ENCODE data around the gene PAN3.
A peak's percentile ranks its signal among the peaks of the same experiment; 100 is the strongest.
"Not testable (repeated sequence)": the region's sequence is repeated elsewhere in the genome, so short reads cannot be mapped to it uniquely, and the experiment has no call there.

PAN3 gene, protein sequence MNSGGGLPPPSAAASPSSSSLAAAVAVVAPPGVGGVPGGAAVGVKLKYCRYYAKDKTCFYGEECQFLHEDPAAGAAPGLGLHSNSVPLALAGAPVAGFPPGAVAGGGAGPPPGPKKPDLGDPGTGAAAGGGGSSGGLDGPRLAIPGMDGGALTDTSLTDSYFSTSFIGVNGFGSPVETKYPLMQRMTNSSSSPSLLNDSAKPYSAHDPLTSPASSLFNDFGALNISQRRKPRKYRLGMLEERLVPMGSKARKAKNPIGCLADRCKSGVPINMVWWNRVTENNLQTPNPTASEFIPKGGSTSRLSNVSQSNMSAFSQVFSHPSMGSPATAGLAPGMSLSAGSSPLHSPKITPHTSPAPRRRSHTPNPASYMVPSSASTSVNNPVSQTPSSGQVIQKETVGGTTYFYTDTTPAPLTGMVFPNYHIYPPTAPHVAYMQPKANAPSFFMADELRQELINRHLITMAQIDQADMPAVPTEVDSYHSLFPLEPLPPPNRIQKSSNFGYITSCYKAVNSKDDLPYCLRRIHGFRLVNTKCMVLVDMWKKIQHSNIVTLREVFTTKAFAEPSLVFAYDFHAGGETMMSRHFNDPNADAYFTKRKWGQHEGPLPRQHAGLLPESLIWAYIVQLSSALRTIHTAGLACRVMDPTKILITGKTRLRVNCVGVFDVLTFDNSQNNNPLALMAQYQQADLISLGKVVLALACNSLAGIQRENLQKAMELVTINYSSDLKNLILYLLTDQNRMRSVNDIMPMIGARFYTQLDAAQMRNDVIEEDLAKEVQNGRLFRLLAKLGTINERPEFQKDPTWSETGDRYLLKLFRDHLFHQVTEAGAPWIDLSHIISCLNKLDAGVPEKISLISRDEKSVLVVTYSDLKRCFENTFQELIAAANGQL

DNA sequence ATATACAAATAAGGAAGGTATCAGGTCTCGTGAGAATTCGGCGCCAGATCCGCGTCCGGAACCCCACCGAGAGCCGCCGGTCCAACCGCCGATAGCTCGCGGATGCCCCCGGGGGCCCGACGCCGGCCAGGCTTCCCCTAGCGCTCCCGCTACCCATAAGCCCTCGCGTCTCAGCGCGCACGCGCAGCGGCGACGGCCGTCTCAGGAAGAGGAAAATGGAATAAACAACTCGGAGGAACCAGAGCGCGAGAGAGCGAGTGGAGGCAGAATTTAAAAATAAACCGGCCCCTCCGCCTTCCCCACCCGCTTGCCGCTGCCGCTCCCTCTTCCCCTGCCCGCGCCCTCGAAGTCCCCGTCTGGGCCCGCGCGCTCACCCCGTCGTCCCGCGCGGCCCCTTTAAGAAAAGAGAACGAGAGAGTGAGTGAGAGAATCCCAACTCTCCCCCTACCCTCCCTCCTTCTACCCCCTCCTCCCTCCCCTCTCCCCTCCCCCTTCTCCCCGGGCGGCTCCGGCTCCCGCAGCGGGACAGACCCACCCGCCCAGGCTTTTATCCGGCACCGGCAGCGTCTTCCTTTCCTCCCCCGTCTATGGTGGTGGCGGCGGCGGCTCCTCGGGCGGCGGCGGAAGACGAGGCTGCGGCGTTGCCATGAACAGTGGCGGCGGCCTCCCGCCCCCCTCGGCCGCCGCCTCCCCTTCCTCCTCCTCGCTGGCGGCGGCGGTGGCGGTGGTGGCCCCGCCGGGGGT, at the start of gene PAN3:
Gene PAN3 (plus strand): TSS at position 534 of the 744 bp plus-strand sequence. CDS start 113 bp downstream, at position 647.
- peak; percentile 90 for DNase-seq

DNA sequence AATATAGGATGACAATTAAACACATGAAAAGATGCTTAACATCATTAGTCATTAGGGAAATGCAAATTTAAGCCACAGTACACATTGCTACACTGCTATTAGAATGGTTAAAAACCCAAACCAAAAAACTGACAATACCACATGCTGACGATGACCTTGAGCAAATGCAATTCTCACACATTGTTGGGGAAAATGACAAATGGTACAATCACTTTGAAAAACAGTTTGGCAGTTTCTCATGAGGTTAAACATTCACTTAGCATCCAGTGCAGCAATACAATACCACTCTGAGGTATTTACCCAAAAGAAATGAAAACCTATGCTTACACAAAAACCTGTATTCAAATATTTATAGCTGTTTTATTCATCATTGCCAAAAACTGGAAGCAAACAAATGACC, 49.3 kb upstream of the PAN3 start:
- no peak for DNase-seq

DNA sequence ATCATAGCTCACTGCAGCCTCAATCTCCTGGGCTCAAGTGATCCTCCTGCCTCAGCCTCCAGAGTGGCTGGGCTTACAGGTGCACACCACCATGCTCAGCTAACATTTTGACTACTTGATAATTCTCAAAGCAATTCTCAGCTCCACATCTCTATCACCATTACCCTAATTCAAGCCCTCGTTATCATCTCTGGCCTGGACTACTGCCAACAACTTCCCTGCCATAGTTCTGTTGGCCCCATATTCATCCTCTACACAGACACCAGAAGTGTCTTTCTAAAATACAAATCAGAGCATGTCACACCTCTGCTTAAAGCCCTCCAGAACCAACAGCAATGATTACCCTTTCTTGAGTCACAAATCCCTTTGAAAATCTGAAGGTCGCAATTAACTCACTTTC, 45.9 kb upstream of the PAN3 start:
- DNase-seq = no peak

DNA sequence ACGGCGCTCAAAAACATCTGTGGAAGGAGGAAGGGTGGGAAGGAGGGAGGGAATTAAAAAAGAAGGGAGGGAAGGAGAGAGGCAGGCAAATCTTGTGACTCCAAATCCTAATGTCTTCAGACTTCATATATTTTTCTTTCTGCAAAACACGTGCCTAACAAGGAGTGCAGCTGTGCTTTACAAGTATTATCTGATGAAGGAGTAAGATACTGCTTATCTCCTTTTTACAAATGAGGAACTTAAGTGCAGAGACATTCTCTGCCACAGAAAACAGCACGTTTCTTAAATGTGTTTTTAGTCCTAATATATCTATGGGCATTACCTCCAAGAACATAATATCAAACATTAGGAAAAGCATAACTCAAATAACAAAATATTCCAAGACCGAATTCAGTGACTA, 44.5 kb upstream of the PAN3 start:
- DNase-seq = no peak

DNA sequence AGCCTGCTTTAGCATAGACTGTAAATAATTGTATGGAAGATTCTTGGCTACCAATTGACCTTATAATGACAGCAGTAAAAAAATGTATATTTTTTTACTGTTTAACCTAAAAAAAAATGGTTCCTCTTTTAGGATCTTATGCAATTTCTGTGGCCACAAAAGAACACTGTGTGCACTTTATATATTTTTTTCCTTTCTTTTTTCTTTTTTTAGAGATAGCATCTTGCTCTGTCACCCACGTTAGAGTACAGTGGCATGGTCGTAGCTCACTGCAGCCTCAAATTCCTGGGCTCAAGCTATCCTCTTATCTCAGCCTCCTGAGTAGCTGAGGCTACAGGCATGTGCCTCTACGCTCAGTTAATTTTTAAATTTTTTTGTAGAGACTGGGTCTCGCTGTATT, 44.0 kb upstream of the PAN3 start:
- DNase-seq = no peak

DNA sequence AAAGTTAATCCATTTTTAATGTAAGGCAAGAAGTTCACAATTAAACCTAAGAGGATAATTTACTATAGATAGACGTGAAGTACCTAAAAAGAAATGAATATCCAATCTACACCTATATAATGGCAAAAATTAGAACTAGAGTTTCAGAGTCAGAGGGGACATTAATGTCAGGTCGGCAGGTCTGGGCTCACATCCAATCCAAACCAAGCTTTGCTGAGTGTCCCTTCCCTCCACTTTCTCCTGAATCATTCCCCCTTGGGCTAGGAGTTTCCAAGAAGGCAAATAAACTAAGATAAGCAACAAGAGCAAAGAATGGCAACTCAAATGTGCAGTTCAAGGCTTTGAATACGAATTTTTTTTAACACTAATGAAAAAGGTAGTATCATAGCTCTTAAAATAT, 40.8 kb upstream of the PAN3 start:
- DNase-seq = no peak

DNA sequence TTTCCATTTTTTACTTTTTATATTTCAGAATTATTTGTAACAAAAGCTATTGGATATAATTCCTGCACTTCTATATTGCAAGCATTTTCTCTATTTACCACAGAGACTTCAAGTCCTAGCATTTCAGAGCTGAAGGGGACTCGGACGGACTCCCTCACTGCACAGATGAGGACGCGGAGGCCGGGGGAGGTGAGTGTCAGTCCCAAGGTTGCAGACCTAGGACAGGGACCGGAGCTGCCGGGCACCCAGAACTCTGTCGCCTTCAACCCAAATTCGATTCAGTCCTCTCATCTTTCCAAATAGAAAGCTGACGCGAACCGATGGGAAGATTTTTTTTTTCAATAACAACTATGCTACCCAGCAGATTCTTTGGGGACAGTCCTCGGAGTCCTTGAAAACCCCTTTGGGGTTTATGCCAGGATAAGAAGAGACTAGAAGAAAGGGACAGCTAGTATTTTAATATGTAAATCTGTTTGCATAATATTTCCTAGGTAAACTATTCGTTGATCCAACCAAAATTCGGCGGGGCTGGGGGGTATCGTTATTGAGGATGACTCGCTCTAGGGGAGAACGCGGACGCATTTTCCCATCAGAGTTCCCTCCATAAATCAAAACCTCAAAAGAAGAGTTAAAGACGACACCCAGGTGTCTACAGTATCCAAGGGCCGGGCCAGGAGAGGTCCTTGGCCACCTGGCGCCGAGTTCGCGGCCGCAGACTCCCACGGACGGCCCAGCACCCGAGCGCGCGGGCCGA, 38.8 kb upstream of the PAN3 start:
- no peak for DNase-seq

DNA sequence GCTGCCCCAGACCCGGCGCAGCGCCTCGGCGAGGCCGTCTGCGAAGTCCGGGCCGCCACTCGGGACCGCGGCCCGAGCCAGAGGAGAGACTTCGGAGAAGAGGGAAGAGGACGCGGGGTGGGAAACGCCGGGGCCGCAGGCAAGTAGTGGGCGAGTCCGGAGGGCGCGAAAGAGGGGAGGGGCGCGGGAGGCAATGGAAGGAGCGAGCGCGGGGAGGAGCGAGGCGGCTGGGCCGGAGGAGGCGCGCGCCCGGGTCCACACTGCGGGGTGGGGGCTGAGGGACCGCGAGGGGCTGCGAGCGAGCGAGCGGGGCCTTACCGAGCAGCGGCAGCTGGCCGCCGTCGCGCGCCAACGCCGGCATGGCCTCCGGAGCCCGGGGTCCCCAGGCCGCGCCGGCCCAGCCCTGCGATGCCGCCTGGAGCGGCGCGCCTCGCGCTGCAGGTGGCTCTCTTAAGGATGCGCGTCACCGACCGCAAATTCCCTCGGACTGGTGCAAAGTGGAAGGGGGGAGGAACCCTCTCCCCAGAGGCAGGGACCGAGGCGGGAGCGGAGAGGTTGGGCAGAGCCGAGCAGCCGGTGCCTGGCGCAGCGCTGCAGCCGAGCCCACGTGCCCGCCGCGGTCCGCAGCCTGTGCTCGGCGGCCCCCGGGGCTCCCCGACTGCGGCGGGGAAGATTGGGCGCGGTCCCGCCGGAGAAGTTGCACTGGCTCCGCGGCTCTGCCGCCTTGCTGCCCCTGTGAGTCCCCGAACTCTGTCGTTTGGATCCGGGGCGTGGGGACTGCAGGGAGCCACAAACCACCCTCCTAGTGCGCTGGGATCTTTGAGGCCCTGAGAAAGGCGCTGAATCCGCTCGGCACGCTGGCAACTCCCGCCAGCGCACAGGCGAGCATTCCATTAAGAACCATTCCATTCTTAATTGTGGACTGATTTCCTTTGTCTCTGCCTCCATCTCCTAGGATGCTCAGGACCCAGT, 37.9 kb upstream of the PAN3 start, which contains the start of gene FLT3:
Gene FLT3 (minus strand): TSS at position 427 of the 972 bp plus-strand sequence. CDS start 66 bp downstream, at position 361.
- DNase-seq = peak; percentile 44

DNA sequence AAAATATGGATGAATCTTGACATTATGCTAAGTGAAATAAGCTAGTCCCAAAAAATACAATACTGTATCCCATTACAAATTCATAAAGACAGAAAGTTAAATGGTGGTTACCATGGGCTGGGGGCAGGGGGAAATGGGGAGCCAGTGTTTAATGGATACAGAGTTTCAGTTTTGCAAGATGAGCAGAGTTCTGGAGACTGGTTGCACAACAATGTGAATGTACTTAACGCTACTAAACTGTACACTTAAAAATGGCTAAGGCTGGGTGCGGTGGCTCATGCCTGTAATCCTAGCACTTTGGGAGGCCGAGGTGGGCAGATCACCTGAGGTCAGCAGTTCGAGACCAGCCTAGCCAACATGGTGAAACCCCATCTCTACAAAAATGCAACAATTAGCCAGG, 36.5 kb upstream of the PAN3 start:
- not testable (repeated sequence) for DNase-seq

DNA sequence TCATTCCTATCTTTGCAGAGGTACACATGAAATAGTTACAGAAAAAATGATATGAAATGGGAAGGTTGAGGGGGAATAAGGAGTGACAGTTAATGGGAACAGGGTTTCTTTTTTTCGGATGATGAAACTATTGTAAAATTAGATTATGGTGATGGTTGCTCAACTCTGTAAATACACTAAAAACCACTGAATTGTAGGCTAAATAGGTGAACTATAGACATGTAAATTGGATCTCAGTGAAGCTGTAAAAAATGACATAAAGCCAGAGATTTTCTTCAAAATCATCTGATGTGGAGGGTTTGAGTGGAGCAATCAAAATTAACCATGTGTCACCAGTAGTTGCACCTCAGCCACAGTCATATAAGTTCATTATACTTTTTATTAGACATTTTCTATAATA, 31.4 kb upstream of the PAN3 start:
- DNase-seq = no peak

DNA sequence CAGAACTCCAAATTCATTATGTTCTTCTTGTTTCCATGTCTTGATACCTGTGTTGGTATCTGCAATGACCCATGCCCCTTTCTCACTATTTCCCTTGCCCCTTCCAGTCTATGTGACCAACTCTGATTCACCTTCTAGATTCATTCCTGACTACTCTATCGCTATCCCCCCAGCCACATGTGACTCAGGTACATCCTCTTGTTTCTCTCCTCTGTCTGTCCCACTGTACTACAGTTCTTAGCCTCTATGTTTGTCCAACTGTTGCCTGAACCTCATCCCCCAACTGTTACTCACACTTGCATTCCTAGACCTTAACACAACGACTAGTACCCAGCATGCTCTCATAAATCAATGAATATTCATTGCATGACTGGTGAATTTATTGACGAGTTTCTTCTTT, 27.9 kb upstream of the PAN3 start:
- no peak for DNase-seq

DNA sequence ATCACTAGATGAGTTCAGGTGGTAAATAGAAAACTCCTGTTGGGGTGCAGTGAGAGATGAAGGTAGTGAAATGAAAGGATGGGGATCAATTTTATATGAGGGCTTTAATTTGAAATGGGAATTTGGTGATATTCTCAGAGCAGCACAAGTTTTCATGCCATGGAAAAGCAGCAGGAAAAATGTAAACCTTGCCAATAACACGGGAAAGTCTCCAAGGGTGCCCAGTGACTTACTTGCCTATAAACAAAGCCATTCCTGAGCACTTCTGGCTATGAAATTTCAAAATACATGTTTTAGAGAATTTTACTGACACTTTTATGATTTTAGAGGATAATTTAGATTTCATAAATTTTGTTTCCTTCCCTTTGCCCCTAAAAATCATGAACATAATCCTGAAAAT, 21.6 kb upstream of the PAN3 start:
- DNase-seq = no peak

DNA sequence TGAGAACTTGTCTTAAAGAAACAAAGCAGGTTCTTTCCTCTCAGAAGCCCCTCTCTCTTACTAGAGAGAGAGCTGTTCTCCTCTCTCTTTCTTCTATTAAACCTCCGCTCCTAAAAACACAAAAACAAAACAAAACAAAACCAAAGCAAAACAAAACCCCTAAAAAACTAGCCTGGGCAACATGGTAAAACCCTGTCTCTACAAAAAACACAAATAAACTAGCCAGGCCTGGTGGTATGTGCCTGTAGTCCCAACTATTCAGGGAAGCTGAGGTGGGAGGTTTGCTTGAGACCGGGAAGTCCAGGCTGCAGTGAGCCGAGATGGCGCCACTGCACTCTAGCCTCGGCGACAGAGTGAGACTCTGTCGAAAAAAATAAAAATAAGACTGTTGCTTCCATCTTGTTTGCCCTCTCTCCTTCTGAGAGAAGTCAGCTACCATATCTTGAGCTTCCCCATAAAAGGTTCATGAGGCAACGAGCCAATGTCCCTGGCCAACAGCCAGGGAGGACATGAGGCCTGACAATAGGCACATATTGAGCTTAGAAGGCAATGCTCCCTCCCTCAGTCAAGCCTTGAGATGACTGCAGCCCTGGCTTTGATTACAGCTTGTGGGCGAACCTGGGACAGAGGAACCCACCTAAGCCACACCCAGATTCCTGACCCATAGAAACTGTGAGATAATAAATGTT, 20.5 kb upstream of the PAN3 start:
- DNase-seq = no peak

DNA sequence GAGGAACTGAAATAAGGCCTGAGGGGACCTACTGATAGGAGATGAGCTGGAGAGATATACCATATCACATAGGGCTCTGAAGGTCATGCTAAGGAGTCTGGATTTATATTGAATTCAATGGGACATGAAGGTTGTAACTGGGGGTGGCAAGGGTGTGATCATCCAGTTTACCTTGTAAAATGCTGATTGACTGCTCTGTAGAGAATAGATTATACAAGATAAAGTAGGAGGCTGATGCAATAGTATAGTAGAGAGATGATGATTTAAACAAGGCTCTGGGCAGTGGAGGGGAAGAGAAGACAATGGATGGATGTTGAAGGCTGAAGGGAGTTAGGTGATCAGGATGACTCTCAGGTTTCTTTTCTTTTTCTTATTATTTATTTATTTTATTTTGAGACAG, 18.0 kb upstream of the PAN3 start:
- no peak for DNase-seq

DNA sequence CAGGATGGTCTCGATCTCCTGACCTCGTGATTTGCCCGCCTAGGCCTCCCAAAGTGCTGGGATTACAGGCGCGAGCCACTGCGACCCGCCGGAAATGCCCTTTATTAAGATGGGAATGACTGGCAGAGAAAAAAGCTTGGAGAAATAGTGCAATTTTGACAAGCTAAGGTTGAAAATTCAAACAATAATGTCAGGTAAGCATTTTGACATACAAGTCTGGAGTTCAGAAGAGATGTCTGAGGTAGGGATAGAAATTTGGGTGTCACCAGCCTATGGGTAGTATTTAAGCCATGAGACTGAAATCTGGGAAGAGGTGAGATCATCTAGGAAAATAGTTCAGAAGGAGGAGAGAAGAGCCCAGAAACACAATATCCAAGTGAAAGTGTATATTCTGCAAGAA, 17.1 kb upstream of the PAN3 start:
- DNase-seq = no peak

DNA sequence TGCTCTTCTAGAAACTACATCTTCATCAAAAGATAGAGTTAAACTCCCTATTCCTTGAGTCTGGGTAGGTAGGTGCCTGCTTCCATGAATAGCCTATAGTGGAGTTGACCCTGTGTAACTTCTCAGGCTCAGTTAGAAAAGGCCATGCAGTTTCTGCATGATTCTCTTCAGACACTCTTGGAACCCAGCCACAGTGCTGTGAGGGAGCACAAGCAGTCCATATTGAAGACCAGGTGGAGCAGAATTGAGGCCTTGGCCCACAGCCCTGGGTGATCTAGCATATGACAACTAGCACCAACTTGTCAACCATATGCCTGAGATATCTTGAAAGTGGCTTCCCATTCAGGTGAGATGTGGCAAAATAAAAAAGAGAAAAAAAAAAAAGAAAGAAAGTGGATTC, 10.3 kb upstream of the PAN3 start:
- DNase-seq = no peak

DNA sequence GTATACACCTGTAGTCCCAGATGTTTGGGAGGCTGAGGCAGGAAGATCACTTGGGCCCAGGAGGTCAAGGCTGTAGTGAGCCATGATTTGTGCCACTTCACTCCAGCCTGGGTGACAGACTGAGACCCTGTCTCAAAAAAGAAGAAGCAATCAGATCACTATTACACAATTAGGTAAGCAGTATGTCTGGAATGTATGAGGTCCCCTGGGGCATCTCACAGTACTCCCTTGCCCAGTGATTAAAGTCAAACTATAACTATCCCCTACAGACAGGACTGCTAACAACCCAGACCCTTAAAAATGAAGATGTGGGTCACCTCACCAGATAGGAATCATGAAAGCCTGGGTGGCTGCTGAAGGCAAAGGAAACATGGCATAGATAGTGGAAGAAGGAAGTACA, 9.4 kb upstream of the PAN3 start:
- DNase-seq = no peak

DNA sequence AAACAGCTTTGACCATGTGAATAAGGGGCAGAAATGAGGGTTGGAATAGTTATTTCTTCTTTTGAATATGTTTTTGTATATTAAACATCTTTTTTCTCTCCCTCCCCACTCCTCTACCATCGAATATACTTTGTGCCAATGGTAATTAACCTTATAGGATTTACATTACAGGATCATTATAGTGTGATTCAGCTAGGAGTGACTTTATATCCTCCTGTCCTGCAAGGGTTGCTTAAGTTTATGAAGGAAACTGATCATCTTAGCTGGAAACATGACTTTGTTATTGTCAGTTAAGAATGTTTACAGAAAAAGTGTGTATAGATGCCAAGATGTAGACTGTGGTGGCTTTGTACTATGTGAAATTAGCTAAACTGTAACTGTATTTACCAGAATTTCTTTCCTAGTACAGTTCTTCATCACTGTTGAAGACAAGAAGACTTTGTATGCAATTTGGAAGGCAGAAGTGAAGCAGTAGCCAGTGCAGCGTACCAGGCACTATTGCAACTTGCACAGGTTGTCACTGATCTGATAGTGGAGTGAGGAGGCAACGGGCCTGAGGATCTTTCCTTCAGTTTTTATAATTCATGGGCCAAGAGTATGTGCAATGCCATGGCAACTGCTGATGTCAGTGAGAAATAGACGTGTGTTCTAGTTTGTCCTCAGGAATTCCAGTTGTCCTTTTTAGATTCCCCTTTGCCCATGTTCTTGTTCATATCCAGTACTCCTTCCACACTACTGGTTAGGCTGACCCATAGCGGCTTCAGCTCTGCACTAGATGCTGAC, 8.2 kb upstream of the PAN3 start:
- no peak for DNase-seq

DNA sequence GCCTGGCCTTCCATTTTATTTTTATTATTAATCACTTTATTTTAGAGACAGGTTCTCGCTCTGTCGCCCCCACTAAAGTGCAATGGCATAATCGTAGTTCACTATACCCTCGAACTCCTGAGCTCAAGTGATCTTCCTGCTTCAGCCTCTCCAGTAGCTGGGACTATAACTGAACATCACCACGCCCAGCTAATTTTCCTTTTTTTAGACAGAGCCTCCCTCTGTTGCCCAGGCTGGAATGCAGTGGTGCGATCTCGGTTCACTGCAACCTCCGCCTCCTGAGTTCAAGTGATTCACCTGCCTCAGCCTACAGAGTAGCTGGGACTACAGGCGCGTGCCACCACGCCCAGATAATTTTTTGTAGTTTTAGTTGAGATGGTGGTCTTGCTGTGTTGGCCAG, 6.7 kb upstream of the PAN3 start:
- DNase-seq = no peak

DNA sequence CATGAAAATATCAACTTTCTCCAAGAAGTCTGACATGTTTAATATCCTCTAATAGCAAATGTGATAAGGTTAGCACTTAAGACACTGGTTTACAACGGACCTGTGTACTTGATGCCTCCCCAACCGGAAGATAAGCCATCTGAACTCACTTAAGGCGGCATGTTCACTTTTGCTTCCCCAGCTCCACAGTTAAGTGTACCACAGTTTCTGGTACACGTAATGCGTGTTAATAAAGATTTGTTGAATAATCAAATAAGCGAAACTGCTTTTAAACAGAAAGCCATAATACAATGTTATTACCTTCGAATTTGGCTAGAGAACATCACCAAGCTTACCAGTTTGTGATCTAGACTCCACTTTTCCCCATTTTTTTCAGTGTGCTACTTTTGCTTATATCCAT, 1.4 kb upstream of the PAN3 start:
- DNase-seq = peak; percentile 5
